Astrocyte (in vitro differentiated cells and primary cell): Measurements from ENCODE around the gene DLG3.

ENCODE experiments used
- EZH2 ChIP-seq: IDR thresholded peaks from 2 replicates; pipeline ENCODE4 v1.6.1; 2012; ENCODE audit warnings: mild to moderate bottlenecking, low read length, inconsistent platforms; ENCODE audit not compliant: insufficient read depth
- TF ChIP-seq, protein P1 (sequence below): IDR thresholded peaks from 2 replicates; pipeline ENCODE4 v1.5.1; 2011; ENCODE audit warnings: low read depth, mild to moderate bottlenecking, inconsistent platforms, low read length, moderate library complexity; ENCODE audit not compliant: insufficient read depth

DNA sequence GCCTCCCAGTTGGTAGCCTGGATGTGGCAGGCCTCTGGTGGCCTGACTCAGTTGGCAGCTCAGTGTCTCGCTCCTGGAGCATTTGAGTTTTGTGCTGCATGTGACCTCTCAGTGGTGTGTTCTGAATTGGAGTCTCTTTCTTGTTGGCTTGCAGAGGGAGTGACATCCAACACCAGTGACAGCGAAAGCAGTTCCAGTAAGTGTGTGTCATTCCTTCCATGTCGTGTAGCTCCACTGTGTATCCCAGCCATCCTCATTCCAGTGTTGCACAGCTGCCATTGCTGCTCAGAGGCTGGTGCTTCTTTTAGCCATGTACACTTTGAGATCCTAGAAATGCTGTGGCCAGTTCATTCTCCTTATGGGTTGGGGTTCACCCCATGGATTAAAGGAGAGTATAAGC lies 52.4 kb downstream of the DLG3 start:
- TF ChIP-seq, protein P1, sequence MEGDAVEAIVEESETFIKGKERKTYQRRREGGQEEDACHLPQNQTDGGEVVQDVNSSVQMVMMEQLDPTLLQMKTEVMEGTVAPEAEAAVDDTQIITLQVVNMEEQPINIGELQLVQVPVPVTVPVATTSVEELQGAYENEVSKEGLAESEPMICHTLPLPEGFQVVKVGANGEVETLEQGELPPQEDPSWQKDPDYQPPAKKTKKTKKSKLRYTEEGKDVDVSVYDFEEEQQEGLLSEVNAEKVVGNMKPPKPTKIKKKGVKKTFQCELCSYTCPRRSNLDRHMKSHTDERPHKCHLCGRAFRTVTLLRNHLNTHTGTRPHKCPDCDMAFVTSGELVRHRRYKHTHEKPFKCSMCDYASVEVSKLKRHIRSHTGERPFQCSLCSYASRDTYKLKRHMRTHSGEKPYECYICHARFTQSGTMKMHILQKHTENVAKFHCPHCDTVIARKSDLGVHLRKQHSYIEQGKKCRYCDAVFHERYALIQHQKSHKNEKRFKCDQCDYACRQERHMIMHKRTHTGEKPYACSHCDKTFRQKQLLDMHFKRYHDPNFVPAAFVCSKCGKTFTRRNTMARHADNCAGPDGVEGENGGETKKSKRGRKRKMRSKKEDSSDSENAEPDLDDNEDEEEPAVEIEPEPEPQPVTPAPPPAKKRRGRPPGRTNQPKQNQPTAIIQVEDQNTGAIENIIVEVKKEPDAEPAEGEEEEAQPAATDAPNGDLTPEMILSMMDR, result no peak
- TF ChIP-seq EZH2, result no peak
